ENCODE results near the gene DMBT1. TPM values are rescaled to one million over a fixed set of nuclear protein-coding genes. Genes with fewer than 3 reads are reported as not detected.

The DMBT1 gene
- total RNA-seq, 1 donor from 2014 or later: 43.1 TPM

DNA sequence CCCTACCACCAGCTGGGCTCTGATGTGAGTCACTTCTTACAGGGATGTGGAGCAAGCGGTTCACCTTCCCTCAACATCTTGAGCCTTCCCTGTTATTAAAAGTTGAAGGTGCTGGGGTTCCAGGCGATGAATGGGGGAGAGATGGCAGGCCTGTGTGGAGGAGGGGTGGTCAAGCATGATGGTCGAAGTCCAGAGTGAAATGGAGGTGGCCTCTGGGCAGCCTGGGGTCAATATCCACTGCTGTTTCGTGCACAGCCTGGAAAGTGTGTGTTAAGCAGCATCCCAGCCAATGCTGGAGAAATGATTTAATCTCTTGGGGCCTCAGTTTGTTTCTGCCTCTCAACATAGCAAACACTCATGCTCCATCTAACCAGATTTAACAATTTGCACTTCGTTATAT is 33.7 kb upstream of the DMBT1 start:
- H3K4me3 ChIP-seq: no peak overlapping the region
- ATAC-seq (peak in 1 of 2 donors; percentile 20), DNase-seq (no peak)
- no peaks in the 10 kb centered on the region for H3K27me3 ChIP-seq (ENCODE audit: low read depth)
- intact Hi-C loops (cut with DNase I): no loop called here
- TF ChIP-seq, protein P1, sequence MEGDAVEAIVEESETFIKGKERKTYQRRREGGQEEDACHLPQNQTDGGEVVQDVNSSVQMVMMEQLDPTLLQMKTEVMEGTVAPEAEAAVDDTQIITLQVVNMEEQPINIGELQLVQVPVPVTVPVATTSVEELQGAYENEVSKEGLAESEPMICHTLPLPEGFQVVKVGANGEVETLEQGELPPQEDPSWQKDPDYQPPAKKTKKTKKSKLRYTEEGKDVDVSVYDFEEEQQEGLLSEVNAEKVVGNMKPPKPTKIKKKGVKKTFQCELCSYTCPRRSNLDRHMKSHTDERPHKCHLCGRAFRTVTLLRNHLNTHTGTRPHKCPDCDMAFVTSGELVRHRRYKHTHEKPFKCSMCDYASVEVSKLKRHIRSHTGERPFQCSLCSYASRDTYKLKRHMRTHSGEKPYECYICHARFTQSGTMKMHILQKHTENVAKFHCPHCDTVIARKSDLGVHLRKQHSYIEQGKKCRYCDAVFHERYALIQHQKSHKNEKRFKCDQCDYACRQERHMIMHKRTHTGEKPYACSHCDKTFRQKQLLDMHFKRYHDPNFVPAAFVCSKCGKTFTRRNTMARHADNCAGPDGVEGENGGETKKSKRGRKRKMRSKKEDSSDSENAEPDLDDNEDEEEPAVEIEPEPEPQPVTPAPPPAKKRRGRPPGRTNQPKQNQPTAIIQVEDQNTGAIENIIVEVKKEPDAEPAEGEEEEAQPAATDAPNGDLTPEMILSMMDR (IDR thresholded peaks at IDR 0.05): no peak
- peaks cover 35% of the 10 kb centered on the region for H3K4me1 ChIP-seq
- no peaks in the 10 kb centered on the region for H3K9me3 ChIP-seq
- H3K27ac ChIP-seq: no peak overlapping the region
- H3K36me3 ChIP-seq: no peaks in the 10 kb centered on the region

DNA sequence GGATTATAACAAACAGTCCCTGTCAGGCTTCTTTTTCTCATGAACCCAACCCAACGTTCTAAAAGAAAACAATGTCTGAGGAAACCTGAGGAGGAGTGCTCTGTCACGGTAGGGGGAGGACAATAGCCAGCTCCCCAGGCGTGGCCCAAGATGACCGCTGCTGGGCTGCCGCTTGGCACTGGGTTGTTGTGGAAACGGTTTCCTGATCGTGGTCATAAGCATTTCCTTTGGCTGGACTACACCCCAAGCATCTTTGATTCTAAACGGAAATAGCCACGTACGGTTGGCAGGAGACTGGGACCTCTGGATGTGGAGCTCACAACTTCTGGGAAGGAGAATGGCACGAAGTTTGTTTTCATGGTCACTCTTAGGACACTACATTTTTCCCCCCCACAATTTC is 30.4 kb upstream of the DMBT1 start:
- H3K27ac ChIP-seq: peak overlapping the region; percentile 59
- no peaks in the 10 kb centered on the region for H3K27me3 ChIP-seq (ENCODE audit: low read depth)
- no peak overlapping the region for H3K4me3 ChIP-seq
- no peaks in the 10 kb centered on the region for H3K9me3 ChIP-seq
- DNase-seq (no peak), ATAC-seq (peak; percentile 14 to 51)
- peaks cover 41% of the 10 kb centered on the region for H3K4me1 ChIP-seq
- H3K36me3 ChIP-seq: no peaks in the 10 kb centered on the region
- intact Hi-C loops (cut with DNase I): no loop called here
- TF ChIP-seq, protein P1 (IDR thresholded peaks at IDR 0.05): no peak

DNA sequence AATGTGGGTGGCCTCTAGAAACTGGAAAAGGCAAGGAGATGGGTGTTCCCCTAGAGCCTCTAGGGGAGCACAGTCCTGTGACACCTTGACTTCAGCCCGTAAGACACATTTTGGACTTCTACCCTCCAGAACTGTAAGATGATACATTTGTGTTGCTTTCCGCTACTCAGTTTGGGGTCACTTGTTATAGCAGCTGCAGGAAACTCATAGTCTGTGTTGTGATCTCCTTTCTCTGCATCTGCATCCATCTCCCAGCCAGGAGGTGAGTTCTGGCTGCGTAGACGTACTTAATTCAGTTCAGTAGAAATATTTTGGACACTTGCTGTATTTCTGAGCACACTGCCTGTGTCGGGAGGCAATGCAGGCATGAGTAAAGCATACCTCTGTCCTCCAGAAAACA is 29.3 kb upstream of the DMBT1 start:
- TF ChIP-seq, protein P1 (IDR thresholded peaks at IDR 0.05): no peak
- DNase-seq (no peak), ATAC-seq (no peak)
- intact Hi-C loops (cut with DNase I): no loop called here
- Histone ChIP-seq H3K4me1 (peaks cover 31% of the 10 kb centered on the region), H3K36me3 (no peaks in the 10 kb centered on the region), H3K9me3 (no peaks in the 10 kb centered on the region), H3K27ac (peak overlapping the region; percentile 59), H3K4me3 (no peak overlapping the region), H3K27me3 (ENCODE audit: low read depth) (no peaks in the 10 kb centered on the region)

DNA sequence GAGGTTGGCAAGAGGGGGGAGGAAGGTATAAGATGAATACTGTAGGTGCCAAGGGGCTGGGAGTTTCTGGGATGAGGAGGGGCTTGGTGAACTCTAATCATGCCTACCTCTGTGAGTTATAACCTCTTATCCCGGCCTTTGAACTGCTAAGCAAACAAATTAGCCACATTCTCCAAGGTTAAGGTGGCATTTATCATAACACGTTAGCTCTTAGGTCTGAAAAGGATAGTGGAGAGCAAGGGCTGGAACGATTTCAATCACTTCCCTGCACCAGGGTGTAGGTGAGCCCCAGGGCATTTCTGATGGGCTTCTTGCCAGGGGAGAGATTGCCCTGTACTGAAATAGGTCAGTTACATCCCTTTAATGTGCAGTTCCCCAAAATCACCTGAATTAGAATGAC is 28.6 kb upstream of the DMBT1 start:
- peak overlapping the region; percentile 3 for H3K27ac ChIP-seq
- H3K9me3 ChIP-seq: no peaks in the 10 kb centered on the region
- DNase-seq (no peak), ATAC-seq (peak; percentile 74 to 88)
- no peak overlapping the region for H3K4me3 ChIP-seq
- TF ChIP-seq, protein P1 (IDR thresholded peaks at IDR 0.05): no peak
- H3K36me3 ChIP-seq: no peaks in the 10 kb centered on the region
- H3K27me3 ChIP-seq (ENCODE audit: low read depth): no peaks in the 10 kb centered on the region
- intact Hi-C loops (cut with DNase I): no loop called here
- peaks cover 27% of the 10 kb centered on the region for H3K4me1 ChIP-seq

DNA sequence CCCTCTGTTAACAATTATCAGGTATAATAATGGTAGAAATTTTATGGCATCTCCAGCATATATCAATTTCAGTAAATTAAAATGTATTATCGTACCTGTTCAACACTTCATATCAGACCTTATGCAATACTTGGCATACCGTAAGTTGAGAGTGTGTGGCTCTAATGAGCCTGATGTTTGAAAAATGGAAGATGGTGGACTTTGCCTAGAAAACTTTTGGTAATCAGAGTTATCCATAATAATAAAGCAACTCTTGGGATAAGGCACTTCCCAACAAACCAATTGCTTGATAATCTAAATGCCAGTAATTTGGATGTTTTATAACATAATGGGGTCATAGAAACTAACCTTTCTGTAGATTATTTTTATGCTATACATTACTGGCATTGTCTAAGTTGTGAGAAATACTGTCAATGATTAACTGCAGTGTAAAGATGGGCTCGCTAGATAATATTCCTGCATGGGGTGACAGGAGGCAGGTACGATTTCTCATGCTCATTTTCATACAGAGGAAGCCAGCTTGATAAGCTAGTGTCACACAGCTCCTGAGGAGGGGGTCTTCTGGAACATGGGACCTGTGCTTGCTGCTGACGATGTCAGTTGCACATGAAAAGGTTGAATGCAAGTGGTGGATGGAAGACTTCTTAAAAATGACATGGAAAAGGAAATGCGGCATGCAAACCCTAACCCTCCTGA is 27.8 kb upstream of the DMBT1 start:
- H3K4me1 ChIP-seq: peaks cover 27% of the 10 kb centered on the region
- H3K27ac ChIP-seq: no peak overlapping the region
- H3K27me3 ChIP-seq (ENCODE audit: low read depth): no peaks in the 10 kb centered on the region
- no peaks in the 10 kb centered on the region for H3K36me3 ChIP-seq
- DNase-seq: no peak
- TF ChIP-seq, protein P1 (IDR thresholded peaks at IDR 0.05): no peak
- intact Hi-C loops (cut with DNase I): no loop called here
- no peaks in the 10 kb centered on the region for H3K9me3 ChIP-seq
- peak in 1 of 2 donors; percentile 9 for ATAC-seq
- no peak overlapping the region for H3K4me3 ChIP-seq

Data from lower lobe of right lung (tissue), 2 donors.